ENCODE data around the gene USP10. TPM values are rescaled to one million over a fixed set of nuclear protein-coding genes. Genes with fewer than 3 reads are reported as not detected.

The USP10 gene
- total RNA-seq, 1 experiment from 2014 or later: 50.4 TPM

DNA sequence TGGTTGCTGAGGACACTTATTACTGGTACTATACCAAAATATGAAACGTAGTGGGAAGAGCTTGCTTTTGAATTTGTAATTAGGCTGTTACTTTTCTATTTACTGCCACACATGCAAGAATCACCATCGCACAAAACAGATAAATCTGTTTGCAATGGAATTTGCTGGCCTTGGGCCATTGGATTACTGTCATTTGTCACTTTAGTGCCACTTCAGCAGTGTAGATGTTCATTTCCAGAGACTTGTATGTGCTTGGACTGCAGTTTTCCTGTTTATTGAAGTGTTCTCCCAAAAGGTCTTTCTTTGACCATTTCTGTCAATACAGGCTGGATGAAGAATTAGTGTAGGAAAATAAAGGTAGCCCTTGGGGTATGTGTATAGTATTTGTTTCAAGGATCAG is 4.5 kb downstream of the USP10 start:
- Histone ChIP-seq H3K27me3 (ENCODE audit: low read length) (no peaks in the 10 kb centered on the region), H3K36me3 (ENCODE audit: low read depth, low read length) (peaks cover 9% of the 10 kb centered on the region; the same call in 1 of the 2 replicates), H3K79me2 (ENCODE audit: low read length) (peaks cover 92% of the 10 kb centered on the region), H3K4me1 (ENCODE audit: insufficient read depth, low read length) (peaks cover 24% of the 10 kb centered on the region), H3K9me3 (ENCODE audit: low read length) (no peaks in the 10 kb centered on the region), H3K27ac (ENCODE audit: low read length) (no peak overlapping the region), H4K20me1 (ENCODE audit: low read length) (peaks cover 73% of the 10 kb centered on the region), H3K4me3 (ENCODE audit: low read length) (no peak overlapping the region), H3F3A (ENCODE audit: low read length, unreplicated experiment) (no peaks in the 10 kb centered on the region), H3K9me2 (replicated peaks; ENCODE audit: low read length) (no peaks in the 10 kb centered on the region), H2AFZ (ENCODE audit: low read length) (no peak overlapping the region), H3K4me2 (ENCODE audit: low read length) (no peak overlapping the region), H3K9ac (ENCODE audit: low read length) (no peak overlapping the region)
- no TSS peak for BruUV-seq (replicated peaks)
- DNase-seq (no peak), ATAC-seq (no peak)
- POLR2A ChIA-PET (ENCODE audit: unreplicated experiment): interaction anchor here (0.6 kb wide), 1 partner anchor 40 kb away, joined by 5 read pairs; no protein-coding TSS in a partner anchor
- TF ChIP-seq EZH2phosphoT487 (IDR thresholded peaks at IDR 0.05; ENCODE audit: borderline replicate concordance, low read length) (no peak), EZH2 (IDR thresholded peaks at IDR 0.05; ENCODE audit: low read length, unreplicated experiment) (no peak)
- TF ChIP-seq, protein P1, sequence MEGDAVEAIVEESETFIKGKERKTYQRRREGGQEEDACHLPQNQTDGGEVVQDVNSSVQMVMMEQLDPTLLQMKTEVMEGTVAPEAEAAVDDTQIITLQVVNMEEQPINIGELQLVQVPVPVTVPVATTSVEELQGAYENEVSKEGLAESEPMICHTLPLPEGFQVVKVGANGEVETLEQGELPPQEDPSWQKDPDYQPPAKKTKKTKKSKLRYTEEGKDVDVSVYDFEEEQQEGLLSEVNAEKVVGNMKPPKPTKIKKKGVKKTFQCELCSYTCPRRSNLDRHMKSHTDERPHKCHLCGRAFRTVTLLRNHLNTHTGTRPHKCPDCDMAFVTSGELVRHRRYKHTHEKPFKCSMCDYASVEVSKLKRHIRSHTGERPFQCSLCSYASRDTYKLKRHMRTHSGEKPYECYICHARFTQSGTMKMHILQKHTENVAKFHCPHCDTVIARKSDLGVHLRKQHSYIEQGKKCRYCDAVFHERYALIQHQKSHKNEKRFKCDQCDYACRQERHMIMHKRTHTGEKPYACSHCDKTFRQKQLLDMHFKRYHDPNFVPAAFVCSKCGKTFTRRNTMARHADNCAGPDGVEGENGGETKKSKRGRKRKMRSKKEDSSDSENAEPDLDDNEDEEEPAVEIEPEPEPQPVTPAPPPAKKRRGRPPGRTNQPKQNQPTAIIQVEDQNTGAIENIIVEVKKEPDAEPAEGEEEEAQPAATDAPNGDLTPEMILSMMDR (conservative IDR thresholded peaks at IDR 0.05; ENCODE audit: low read depth, low read length): no peak
- intact Hi-C loops (cut with micrococcal nuclease): no loop called here
- CTCF ChIA-PET: no interaction called here

DNA sequence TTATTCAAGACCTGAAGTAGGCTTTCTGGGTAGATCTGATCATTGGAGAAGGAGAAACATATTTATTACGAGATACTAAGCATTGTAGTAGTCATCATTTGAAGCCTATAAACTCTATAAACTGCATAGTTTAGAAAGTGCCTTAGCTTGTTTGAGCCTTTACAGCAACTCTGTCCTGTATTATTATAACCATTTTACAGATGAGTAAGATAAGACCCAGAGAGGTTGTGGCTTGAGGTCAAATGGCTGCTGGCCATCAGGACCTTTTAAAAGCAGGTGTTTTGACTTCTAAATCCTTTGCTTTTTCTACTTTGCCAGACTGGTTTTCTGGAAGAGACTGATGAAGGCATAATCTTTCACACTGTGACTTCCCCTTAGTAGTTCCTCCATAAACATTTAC is 7.1 kb downstream of the USP10 start:
- ChIA-PET POLR2A (ENCODE audit: unreplicated experiment) (interaction anchor here (0.6 kb wide), 1 partner anchor 37 kb away, joined by 7 read pairs; no protein-coding TSS in a partner anchor), CTCF (interaction anchor here (0.5 kb wide), 1 partner anchor 86 kb away, joined by 4 read pairs; no protein-coding TSS in a partner anchor)
- DNase-seq: no peak
- Histone ChIP-seq H3K4me3 (ENCODE audit: low read length) (no peak overlapping the region), H3K4me2 (ENCODE audit: low read length) (no peak overlapping the region), H3F3A (ENCODE audit: low read length, unreplicated experiment) (no peaks in the 10 kb centered on the region), H3K9me3 (ENCODE audit: low read length) (no peaks in the 10 kb centered on the region), H3K9me2 (replicated peaks; ENCODE audit: low read length) (no peaks in the 10 kb centered on the region), H3K36me3 (ENCODE audit: low read depth, low read length) (peaks cover 9% of the 10 kb centered on the region; the same call in 1 of the 2 replicates), H4K20me1 (ENCODE audit: low read length) (peaks cover 81% of the 10 kb centered on the region), H3K79me2 (ENCODE audit: low read length) (peaks cover 98% of the 10 kb centered on the region), H3K4me1 (ENCODE audit: insufficient read depth, low read length) (peaks cover 23% of the 10 kb centered on the region), H3K9ac (ENCODE audit: low read length) (no peak overlapping the region), H3K27me3 (ENCODE audit: low read length) (no peaks in the 10 kb centered on the region), H2AFZ (ENCODE audit: low read length) (no peak overlapping the region), H3K27ac (ENCODE audit: low read length) (no peak overlapping the region)
- intact Hi-C loops (cut with micrococcal nuclease): no loop called here
- no peak for ATAC-seq
- BruUV-seq (replicated peaks): no TSS peak
- TF ChIP-seq, protein P1 (conservative IDR thresholded peaks at IDR 0.05; ENCODE audit: low read depth, low read length): no peak
- TF ChIP-seq EZH2 (IDR thresholded peaks at IDR 0.05; ENCODE audit: low read length, unreplicated experiment) (no peak), EZH2phosphoT487 (IDR thresholded peaks at IDR 0.05; ENCODE audit: borderline replicate concordance, low read length) (no peak)

DNA sequence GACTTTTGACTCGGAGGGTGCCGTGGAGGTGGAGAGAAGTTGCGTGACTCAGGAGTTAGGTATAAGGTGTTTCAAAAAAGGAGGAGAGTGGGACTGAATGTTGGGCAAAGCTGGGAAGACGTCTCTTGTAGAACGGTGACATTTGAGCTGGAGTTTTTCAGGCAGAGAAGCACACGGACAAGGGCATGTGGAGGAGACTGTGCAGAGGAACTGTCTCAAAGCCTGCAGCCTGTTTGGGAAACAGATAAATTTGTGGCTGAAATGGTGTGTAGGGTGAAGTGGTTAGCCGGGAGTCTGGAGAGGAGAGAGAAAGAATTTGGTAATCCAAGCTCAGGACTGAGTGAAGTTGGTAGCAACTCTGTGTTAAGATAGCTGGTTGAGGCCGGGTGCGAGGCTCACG is 9.8 kb downstream of the USP10 start:
- Histone ChIP-seq H4K20me1 (ENCODE audit: low read length) (peaks cover 82% of the 10 kb centered on the region), H3K4me3 (ENCODE audit: low read length) (no peak overlapping the region), H3K4me1 (ENCODE audit: insufficient read depth, low read length) (peaks cover 11% of the 10 kb centered on the region), H3K27me3 (ENCODE audit: low read length) (no peaks in the 10 kb centered on the region), H3K36me3 (ENCODE audit: low read depth, low read length) (peaks cover 6% of the 10 kb centered on the region; the same call in 1 of the 2 replicates), H3K27ac (ENCODE audit: low read length) (no peak overlapping the region), H3K9me3 (ENCODE audit: low read length) (no peaks in the 10 kb centered on the region), H2AFZ (ENCODE audit: low read length) (no peak overlapping the region), H3K9ac (ENCODE audit: low read length) (no peak overlapping the region), H3K4me2 (ENCODE audit: low read length) (no peak overlapping the region), H3K79me2 (ENCODE audit: low read length) (peaks cover 98% of the 10 kb centered on the region), H3K9me2 (replicated peaks; ENCODE audit: low read length) (no peaks in the 10 kb centered on the region), H3F3A (ENCODE audit: low read length, unreplicated experiment) (no peaks in the 10 kb centered on the region)
- ATAC-seq: no peak
- no TSS peak for BruUV-seq (replicated peaks)
- intact Hi-C loops (cut with micrococcal nuclease): no loop called here
- no peak for DNase-seq
- ChIA-PET POLR2A (ENCODE audit: unreplicated experiment) (no interaction called here), CTCF (no interaction called here)
- TF ChIP-seq EZH2 (IDR thresholded peaks at IDR 0.05; ENCODE audit: low read length, unreplicated experiment) (no peak), EZH2phosphoT487 (IDR thresholded peaks at IDR 0.05; ENCODE audit: borderline replicate concordance, low read length) (no peak)
- TF ChIP-seq, protein P1 (conservative IDR thresholded peaks at IDR 0.05; ENCODE audit: low read depth, low read length): no peak

All from PC-3 (cell line).